Brain microvascular endothelial cell (primary cell): ENCODE data around the gene PARD3.

Experiments used
- DNase-seq: peaks from one replicate; pipeline ENCODE4 v3.0.0-alpha.2; 2020
- H3K27ac ChIP-seq: fragments of 250-450 bp; sonication (Bioruptor Pico); 2 replicates; pipeline ENCODE4 v1.5.1; 2020; ENCODE audit warnings: mild to moderate bottlenecking, moderate library complexity
- H3K27me3 ChIP-seq: fragments of 250-450 bp; sonication (Bioruptor Pico); replicated peaks from 2 replicates; pipeline ENCODE4 v1.5.1; 2020; ENCODE audit warnings: mild to moderate bottlenecking
- H3K36me3 ChIP-seq: fragments of 250-450 bp; sonication (Bioruptor Pico); replicated peaks from 2 replicates; pipeline ENCODE4 v1.5.1; 2020; ENCODE audit warnings: mild to moderate bottlenecking
- H3K4me3 ChIP-seq: 2 replicates; pipeline ENCODE4 v1.5.1; 2011; ENCODE audit warnings: low read depth, mild to moderate bottlenecking, control low read depth, low read length, moderate library complexity
- in situ Hi-C: cut with HindIII; loops from 2 replicates; pipeline ENCODE4 v1.10.0; 2017; ENCODE audit warnings: low sequenced_read_pairs, low pct_ligation_motif_present
- TF ChIP-seq, protein P1 (sequence below): IDR thresholded peaks from 2 replicates; pipeline ENCODE4 v1.5.1; 2011; ENCODE audit warnings: low read depth, mild to moderate bottlenecking, moderate library complexity, low read length, control low read depth, inconsistent platforms; ENCODE audit errors: missing control alignments

Gene PARD3

GRCh38 chr10:34488476-34489130 lies 326.5 kb downstream of the PARD3 start:
- no peaks in the 10 kb centered on the region for H3K27me3 ChIP-seq
- in situ Hi-C loops: no loop called here
- H3K4me3 ChIP-seq: no peak overlapping the region
- H3K36me3 ChIP-seq: no peaks in the 10 kb centered on the region
- no peak for DNase-seq
- H3K27ac ChIP-seq: no peak overlapping the region
- TF ChIP-seq, protein P1, sequence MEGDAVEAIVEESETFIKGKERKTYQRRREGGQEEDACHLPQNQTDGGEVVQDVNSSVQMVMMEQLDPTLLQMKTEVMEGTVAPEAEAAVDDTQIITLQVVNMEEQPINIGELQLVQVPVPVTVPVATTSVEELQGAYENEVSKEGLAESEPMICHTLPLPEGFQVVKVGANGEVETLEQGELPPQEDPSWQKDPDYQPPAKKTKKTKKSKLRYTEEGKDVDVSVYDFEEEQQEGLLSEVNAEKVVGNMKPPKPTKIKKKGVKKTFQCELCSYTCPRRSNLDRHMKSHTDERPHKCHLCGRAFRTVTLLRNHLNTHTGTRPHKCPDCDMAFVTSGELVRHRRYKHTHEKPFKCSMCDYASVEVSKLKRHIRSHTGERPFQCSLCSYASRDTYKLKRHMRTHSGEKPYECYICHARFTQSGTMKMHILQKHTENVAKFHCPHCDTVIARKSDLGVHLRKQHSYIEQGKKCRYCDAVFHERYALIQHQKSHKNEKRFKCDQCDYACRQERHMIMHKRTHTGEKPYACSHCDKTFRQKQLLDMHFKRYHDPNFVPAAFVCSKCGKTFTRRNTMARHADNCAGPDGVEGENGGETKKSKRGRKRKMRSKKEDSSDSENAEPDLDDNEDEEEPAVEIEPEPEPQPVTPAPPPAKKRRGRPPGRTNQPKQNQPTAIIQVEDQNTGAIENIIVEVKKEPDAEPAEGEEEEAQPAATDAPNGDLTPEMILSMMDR: no peak

- no peak overlapping the region for H3K27ac ChIP-seq
- H3K36me3 ChIP-seq: no peaks in the 10 kb centered on the region
- TF ChIP-seq, protein P1: no peak
- no peak for DNase-seq
- no peaks in the 10 kb centered on the region for H3K27me3 ChIP-seq
- in situ Hi-C loops: no loop called here
- H3K4me3 ChIP-seq: no peak overlapping the region
Measured at GRCh38 chr10:34486008-34486407, 329.1 kb downstream of the PARD3 start.

GRCh38 chr10:34484164-34484563 lies 330.9 kb downstream of the PARD3 start:
- Histone ChIP-seq H3K27me3 (no peaks in the 10 kb centered on the region), H3K36me3 (no peaks in the 10 kb centered on the region), H3K27ac (no peak overlapping the region), H3K4me3 (no peak overlapping the region)
- in situ Hi-C loops: no loop called here
- TF ChIP-seq, protein P1: no peak
- no peak for DNase-seq

DNA sequence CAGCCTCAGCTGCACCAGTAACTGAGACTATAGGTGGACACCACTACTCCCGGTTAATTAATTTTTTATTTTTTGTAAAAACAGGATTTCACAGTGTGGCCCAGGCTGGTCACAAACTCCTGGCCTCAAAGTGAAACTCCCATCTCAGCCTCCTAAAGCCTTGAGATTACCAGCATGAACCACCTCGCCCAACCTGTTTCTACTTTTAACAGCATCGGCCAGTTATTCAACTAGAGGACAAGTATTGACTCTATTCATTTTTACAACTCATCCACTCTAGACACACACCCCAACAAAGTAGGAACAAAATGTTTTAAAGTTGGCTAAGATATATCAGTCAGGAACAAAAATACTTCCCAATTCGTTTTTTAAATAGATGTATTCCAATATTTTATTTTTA lies 334.8 kb downstream of the PARD3 start:
- TF ChIP-seq, protein P1: no peak
- no peak overlapping the region for H3K27ac ChIP-seq
- DNase-seq: no peak
- H3K36me3 ChIP-seq: no peaks in the 10 kb centered on the region
- H3K27me3 ChIP-seq: no peaks in the 10 kb centered on the region
- in situ Hi-C loops: no loop called here
- H3K4me3 ChIP-seq: no peak overlapping the region

DNA sequence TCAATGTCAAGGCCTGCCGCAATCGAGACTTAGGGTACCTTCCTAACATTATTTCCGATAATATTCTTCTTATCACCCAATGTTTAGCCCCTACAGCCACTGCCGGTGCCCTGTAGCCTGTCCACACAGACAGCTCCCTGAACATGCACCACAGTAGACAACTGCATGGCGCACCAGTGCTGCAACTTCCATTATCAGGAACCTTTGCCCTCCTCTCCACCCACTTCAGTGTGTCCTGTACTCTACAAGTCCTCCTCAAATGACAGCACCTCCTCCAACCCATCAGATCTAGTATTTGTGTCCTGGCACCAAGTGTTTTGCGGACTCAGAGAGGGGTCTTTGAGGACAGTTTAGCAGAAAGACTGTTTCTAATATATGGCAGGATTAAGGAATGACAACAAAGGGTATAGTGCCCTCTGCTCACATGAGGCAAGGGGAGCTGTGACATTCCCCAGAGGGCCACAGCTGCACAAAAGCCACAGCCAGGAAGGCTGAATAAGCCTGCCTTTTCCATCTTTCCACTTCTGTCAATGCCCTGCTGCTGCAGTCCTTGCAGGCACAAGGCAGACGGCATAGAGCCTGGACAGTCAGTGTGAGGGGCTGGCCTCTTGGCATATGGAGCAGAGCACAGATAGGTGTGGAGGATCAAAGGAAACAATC lies 335.4 kb downstream of the PARD3 start:
- no peaks in the 10 kb centered on the region for H3K27me3 ChIP-seq
- in situ Hi-C loops: no loop called here
- TF ChIP-seq, protein P1: no peak
- H3K4me3 ChIP-seq: no peak overlapping the region
- H3K36me3 ChIP-seq: no peaks in the 10 kb centered on the region
- no peak overlapping the region for H3K27ac ChIP-seq
- DNase-seq: no peak
